Type B pancreatic cell (in vitro differentiated cells): ENCODE results near the gene POU3F2. TPM values are rescaled to one million over a fixed set of nuclear protein-coding genes. Genes with fewer than 3 reads are reported as not detected.

ENCODE experiments used
- DNase-seq: peaks from one replicate; pipeline ENCODE4 v3.0.0; 2021; ENCODE audit warnings: mixed read lengths; ENCODE audit not compliant: unreplicated experiment; ENCODE audit errors: extremely low spot score
- H3K27ac Mint-ChIP-seq: 2 replicates; pipeline ENCODE4 v1.8.0; 2021; ENCODE audit warnings: mild to moderate bottlenecking, mixed read lengths
- H3K27me3 Mint-ChIP-seq: 2 replicates; pipeline ENCODE4 v1.8.0; 2021; ENCODE audit warnings: mixed read lengths
- H3K36me3 Mint-ChIP-seq: 2 replicates; pipeline ENCODE4 v1.8.0; 2021; ENCODE audit warnings: mixed read lengths
- H3K4me1 Mint-ChIP-seq: one replicate; pipeline ENCODE4 v1.8.0; 2021; ENCODE audit warnings: mixed read lengths; ENCODE audit not compliant: unreplicated experiment
- H3K4me3 Mint-ChIP-seq: 2 replicates; pipeline ENCODE4 v1.8.0; 2021; ENCODE audit warnings: mild to moderate bottlenecking, mixed read lengths
- H3K9me3 Mint-ChIP-seq: 2 replicates; pipeline ENCODE4 v1.8.0; 2021; ENCODE audit warnings: mixed read lengths
- total RNA-seq: library from RNA; stranded (reverse); gene quantifications from 2 replicates; pipeline ENCODE4 v1.2.1, GENCODE V29; 2021; ENCODE audit warnings: low replicate concordance
- TF ChIP-seq, protein P1 (sequence below): fragments of 200-600 bp; sonication (generic); conservative IDR thresholded peaks from 2 replicates; pipeline ENCODE4 v1.5.0; 2021; ENCODE audit warnings: antibody characterized with exemption, mild to moderate bottlenecking

The POU3F2 gene
- total RNA-seq, 1 donor from 2014 or later = 2.1 TPM

DNA sequence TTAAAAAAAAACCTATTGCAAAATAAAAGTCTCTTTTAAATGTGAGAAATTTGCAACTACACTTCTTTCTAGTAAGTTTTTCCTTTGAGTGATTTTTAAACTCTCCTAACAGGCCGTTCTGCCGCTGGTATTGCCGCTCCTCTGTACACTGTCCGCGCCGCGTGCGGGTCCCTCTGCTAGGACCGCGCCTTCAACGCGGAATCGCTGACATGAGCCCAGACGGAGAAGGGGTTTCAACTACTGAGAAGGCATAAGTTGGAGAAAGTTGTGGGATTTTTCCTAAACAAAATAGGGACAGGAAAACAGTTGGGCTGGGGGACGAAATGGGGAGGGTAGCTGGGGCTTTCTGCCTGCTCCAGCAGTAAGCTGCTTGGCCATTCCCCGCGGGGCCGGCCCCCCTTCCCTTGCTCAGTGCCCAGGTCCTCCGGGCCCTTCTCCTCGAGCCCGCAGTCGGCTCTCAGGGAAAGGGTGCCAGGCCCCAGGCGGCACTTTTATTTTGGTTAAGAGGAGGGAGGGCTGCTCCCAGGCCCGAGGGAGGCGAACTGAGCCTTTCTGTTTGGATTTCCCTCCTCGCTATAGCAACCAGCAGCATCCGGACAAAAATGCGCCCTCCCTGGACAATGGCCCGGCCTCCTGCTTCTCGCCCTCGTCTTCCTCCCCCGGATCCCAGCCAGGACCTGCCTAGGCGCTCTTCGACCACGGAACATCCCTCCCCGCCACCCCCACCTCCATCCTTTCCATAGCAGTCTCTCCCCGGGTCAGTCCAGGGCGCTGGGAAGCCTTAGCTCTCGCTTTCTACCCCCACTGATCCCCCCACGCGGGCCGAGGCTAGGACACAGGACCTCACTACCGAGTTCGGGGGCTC is 6.8 kb upstream of the POU3F2 start:
- Mint-ChIP-seq H3K4me1 (peaks cover 30% of the 10 kb centered on the region), H3K36me3 (no peaks in the 10 kb centered on the region), H3K27me3 (peaks cover 100% of the 10 kb centered on the region), H3K27ac (peak overlapping the region; percentile 21), H3K4me3 (peak overlapping the region; percentile 79), H3K9me3 (no peaks in the 10 kb centered on the region)
- DNase-seq = peak; percentile 68
- TF ChIP-seq, protein P1, sequence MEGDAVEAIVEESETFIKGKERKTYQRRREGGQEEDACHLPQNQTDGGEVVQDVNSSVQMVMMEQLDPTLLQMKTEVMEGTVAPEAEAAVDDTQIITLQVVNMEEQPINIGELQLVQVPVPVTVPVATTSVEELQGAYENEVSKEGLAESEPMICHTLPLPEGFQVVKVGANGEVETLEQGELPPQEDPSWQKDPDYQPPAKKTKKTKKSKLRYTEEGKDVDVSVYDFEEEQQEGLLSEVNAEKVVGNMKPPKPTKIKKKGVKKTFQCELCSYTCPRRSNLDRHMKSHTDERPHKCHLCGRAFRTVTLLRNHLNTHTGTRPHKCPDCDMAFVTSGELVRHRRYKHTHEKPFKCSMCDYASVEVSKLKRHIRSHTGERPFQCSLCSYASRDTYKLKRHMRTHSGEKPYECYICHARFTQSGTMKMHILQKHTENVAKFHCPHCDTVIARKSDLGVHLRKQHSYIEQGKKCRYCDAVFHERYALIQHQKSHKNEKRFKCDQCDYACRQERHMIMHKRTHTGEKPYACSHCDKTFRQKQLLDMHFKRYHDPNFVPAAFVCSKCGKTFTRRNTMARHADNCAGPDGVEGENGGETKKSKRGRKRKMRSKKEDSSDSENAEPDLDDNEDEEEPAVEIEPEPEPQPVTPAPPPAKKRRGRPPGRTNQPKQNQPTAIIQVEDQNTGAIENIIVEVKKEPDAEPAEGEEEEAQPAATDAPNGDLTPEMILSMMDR = no peak

DNA sequence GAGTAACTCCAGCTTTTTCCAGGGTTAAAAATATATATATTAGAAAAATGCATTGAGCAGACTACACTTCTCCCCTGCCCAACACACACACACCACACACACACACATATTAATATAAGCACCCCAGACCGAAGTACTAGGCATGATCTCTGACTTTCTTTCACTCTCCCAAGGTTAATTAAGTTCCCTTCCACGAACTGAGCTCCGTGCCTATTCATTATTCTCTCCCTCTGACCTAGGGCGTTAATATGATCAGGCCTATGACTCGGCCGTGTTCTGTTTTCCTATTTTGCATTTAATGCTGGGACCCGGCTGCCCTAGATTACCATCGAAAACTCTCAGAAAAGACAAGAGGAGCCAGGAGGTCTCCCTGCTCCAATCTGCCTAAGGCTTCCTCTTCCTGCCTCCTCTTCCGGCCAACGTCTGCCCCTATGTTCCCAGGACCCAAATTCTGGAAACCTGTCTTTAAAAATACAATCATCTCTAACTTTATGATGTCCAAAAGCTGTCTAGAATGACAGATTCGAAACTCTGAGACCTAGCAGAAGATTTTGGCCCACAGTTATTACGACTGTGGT is 6.1 kb upstream of the POU3F2 start:
- Mint-ChIP-seq H3K36me3 (no peaks in the 10 kb centered on the region), H3K9me3 (no peaks in the 10 kb centered on the region), H3K27me3 (peaks cover 100% of the 10 kb centered on the region), H3K4me3 (peak overlapping the region; percentile 65), H3K27ac (no peak overlapping the region), H3K4me1 (peaks cover 35% of the 10 kb centered on the region)
- DNase-seq = no peak
- TF ChIP-seq, protein P1 = no peak

DNA sequence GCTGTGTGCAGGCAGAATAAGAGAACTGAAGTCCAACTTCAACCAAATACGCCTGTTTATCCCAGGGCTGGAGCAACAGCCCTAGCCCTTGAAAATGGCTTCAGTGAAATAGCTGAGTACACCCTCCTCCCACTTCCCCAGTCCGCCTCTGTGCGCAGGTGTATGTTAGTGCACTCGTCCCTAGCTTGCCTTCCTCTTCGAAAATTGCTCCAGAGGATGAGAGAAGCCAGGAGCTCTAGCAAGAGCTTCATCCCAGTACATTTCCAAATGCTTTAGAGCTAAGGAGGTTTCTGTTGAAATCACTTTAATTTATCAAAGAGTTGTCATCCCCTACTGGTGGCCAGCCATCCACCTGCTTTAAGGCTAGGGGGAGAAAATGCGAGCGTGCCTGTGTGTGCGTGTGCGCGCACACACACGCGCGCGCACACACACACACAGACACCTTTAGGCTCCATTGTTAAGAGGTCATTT is 5.4 kb upstream of the POU3F2 start:
- H3K9me3 Mint-ChIP-seq = no peaks in the 10 kb centered on the region
- no peak overlapping the region for H3K27ac Mint-ChIP-seq
- TF ChIP-seq, protein P1 = no peak
- peaks cover 100% of the 10 kb centered on the region for H3K27me3 Mint-ChIP-seq
- H3K36me3 Mint-ChIP-seq = no peaks in the 10 kb centered on the region
- peak overlapping the region; percentile 67 for H3K4me3 Mint-ChIP-seq
- DNase-seq = no peak
- peaks cover 36% of the 10 kb centered on the region for H3K4me1 Mint-ChIP-seq

DNA sequence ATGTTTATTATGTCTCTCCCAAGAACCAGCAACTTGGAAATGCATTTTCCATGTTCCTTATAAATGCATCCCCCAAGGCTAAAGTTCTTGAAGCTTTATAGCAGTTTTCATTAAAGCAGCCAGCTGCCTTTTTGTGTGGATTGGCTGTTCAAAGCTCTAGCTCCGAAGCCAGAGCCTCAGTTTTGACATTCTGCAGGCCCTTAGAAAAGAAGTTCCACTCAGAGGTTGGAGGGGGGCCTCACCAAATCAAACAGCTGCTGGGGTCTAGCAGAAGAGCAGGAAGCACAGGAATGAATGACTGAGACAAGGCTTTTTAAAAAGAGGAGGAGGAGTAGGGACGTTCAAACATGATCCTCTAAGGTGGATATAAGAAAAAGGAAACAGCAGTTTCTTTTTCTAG is 4.2 kb upstream of the POU3F2 start:
- Mint-ChIP-seq H3K36me3 (no peaks in the 10 kb centered on the region), H3K27ac (no peak overlapping the region), H3K4me1 (peaks cover 31% of the 10 kb centered on the region), H3K27me3 (peaks cover 96% of the 10 kb centered on the region), H3K4me3 (no peak overlapping the region), H3K9me3 (no peaks in the 10 kb centered on the region)
- TF ChIP-seq, protein P1 = no peak
- DNase-seq = no peak

DNA sequence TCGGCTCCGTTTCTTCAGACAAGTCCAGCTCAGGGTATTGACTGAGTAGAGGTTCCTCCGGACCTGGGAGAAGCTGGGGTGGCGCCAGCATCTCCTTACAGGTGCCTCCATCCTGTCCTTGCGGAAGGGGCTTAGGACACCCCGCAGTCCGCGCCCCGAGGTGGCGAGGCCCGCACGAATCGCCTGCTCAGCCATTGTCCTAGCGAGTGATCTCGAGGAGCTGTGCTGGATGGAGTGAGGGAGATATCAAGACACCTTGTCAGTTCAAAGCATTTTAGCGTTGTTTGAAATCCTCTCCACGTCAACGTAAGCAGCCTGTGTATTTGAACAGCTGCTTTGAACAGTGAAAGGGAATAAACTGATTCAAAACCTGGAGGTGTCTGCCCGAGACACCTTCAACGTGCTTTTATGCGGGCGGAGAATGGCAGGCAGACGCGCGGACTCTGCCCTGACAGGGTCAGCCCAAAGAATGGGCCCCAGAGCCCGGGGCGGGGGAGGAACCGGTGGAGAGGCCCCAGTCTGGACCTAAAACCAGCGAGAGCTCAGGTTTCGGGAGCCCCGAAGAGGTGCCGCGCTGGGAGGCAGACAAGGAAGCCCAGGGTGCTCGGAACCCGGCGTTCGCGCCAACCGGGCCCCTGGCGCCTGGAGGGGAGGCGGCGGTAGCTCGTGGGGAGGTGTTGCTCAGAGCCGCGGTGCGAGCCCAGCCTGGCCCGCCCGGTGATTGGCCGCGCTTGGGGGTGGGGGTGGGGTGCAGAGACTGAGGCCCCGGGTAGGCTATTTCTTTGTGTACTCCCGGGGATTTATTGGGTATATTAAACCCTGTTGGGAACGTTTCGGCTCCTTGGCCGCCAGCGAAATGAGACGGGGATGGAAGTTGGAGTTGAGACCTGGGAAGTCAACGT is 3.1 kb upstream of the POU3F2 start:
- no peak overlapping the region for H3K27ac Mint-ChIP-seq
- no peaks in the 10 kb centered on the region for H3K36me3 Mint-ChIP-seq
- H3K27me3 Mint-ChIP-seq = peaks cover 93% of the 10 kb centered on the region
- DNase-seq = peak; percentile 67
- H3K4me1 Mint-ChIP-seq = peaks cover 29% of the 10 kb centered on the region
- H3K4me3 Mint-ChIP-seq = peak overlapping the region; percentile 84
- TF ChIP-seq, protein P1 = no peak
- H3K9me3 Mint-ChIP-seq = no peaks in the 10 kb centered on the region
